Hematopoietic multipotent progenitor cell treated with erythropoietin and hydrocortisone succinate and interleukin-3 and kit ligand, for 4 days (in vitro differentiated cells): Measurements from ENCODE around the gene CD68.
"Not testable (repeated sequence)": the region's sequence is repeated elsewhere in the genome, so short reads cannot be mapped to it uniquely, and the experiment has no call there.

ENCODE experiments used
- DNase-seq: peaks from one replicate; pipeline ENCODE4 v3.0.0-alpha.2; 2015

CD68 gene

DNA sequence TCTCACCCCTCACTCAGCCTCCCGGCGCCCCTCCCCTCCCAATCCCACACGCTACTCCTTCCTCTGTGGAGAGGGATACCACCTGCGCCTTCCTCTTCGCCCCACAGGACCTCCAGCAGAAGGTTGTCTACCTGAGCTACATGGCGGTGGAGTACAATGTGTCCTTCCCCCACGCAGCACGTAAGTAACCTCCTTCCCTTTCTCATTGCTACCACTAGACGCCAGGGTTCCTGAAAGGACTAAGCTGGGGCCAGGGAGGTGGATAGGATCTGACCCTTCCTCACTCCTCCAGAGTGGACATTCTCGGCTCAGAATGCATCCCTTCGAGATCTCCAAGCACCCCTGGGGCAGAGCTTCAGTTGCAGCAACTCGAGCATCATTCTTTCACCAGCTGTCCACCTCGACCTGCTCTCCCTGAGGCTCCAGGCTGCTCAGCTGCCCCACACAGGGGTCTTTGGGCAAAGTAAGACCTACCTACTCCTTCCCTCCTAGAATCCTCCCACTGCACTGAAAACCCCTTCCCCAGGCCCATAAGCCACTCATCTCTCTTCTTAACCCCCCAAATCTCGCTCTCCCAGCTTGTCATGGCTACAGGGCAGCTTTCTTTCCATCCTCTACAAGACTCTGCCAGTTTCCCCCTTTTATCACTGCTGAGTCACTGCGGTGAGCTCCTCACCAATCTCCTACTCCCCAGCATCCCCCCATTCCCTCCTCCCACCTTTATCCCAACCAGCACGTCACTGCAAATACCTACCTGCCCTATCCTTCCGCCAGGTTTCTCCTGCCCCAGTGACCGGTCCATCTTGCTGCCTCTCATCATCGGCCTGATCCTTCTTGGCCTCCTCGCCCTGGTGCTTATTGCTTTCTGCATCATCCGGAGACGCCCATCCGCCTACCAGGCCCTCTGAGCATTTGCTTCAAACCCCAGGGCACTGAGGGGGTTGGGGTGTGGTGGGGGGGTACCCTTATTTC is 1.5 kb downstream of the CD68 start:
- peak; percentile 81 for DNase-seq

GRCh38 chr17:7582396-7583252 is 3.2 kb downstream of the CD68 start:
- no peak for DNase-seq

DNA sequence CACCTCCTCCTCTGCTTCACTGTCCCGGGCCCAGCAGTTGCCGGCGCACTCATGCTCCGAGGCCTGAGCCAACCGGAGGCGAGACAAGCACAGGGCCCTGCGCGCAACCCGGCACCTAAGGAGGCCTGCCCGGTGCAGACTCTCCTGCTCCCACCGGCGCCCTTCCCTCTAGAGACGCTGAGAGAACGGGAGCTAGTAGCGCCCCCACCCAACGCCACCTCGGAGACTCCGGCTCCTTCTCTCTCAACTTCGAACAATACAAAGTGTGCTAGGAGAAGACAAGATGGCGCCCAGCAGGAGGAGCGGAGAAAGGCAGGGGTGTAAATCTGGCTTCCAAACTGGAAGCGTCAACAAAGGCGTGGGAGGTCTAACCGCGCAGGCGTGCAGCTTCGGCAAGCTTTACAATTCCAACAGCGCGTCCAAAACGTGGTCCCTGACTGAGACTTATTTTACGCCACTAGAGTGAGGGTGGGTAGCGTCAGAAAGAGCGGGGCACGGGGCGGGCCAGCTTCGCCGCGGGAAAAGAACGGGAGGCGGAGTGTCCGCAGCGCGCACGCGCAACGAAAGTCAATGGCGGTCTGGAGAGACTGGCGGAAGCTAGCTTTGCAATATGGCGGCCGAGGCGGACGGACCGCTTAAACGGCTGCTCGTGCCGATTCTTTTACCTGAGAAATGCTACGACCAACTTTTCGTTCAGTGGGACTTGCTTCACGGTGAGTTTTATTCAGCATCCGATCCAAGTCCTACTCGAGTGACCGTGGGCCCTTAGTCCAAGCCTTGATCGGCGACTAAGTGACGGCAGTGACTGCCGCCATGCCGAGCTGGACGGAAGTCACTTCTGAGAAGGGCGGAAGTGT is 4.0 kb downstream of the CD68 start, which contains the start of gene MPDU1:
Gene MPDU1 (plus strand): TSS at position 600 of the 857 bp plus-strand sequence. CDS start 11 bp downstream, at position 611.
- peak; percentile 99 for DNase-seq

DNA sequence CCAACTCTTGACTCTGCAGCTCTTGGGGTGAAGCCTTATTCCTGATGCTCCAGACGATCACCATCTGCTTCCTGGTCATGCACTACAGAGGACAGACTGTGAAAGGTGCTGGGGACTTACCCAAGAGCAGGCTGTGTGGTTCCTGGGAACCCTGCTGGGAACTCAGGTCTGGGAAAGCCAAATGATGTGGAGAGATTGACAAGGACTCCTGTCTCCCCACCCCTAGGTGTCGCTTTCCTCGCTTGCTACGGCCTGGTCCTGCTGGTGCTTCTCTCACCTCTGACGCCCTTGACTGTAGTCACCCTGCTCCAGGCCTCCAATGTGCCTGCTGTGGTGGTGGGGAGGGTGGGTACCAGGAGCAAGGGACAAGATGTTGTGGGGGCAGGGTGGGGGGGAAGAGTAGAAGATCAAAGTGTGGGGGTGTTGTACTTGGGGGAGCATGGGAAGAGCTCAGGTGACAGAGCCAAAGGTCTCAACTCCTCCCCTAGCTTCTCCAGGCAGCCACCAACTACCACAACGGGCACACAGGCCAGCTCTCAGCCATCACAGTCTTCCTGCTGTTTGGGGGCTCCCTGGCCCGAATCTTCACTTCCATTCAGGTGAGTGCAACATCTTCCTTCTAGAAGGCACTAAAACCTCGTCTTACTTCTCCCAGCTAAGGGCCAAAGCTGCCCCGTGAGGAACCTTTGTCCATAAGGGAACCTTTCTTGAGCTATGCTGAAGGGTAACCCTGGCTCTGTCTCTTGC is 7.4 kb downstream of the CD68 start:
- peak; percentile 35 for DNase-seq

- DNase-seq = peak; percentile 54
Measured at GRCh38 chr17:7587420-7588151, 8.1 kb downstream of the CD68 start.

DNA sequence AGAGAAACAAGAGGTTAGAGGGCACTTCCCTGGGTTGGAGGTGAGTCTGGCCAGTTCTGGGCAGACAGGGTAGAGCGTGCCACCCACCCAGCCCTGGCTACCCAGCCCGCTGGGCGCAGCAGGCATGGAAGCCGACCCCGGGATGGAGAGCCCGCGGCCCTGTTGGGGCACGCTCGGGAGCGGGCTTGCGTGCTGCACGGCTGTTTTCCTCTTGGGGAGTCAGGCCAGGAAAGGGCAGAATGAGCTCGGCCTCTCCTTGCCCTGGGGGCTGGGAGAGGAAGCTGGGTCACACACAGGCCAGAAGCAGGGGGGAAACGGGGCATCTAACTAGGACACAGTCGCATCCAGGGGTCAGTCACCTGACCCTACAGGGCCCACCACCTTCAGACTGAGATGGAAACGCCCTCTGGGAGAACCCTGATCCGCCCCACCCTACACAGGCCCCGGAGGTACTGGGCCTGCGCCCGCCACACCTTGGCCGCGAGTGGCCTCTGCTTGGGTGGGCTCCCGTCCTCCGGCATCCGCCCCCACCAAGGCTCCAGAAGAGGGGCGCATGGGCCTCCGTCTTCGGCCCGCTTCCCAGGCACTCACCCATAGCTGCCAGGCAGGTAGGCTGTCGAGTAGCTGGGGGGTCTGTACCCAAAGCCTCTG is 9.2 kb downstream of the CD68 start:
- DNase-seq = no peak

DNA sequence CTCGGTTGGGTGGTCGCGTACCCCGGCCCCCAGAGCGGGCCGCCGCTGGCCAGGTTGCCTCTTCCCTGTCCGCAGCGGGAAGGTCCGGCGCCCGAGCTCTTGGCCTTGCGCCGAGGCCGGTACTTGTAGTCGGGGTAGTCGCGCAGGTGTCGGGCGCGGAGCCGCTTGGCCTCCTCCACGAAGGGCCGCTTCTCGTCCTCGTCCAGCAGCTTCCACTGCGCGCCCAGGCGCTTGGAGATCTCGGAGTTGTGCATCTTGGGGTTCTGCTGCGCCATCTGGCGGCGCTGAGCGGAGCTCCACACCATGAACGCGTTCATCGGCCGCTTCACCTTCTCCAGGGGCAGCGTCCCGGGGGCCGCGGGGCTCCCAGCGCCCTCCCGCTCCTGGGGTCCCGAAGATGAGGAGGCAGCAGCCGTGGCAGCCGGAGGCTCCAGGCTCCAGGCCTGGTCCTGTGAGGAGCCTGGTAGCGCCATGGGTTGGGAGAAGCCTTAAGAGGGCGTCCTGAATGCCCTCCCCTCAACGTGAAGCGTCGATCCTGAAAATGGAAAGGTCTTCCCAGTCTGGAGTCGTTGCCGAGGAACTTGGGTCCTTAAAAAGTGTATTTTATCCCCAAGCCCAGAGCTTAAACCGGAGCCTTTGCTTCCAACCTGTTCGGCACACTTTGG is 9.9 kb downstream of the CD68 start:
- peak; percentile 92 for DNase-seq

- no peak for DNase-seq
Measured at GRCh38 chr17:7589891-7590691, 10.7 kb downstream of the CD68 start, which contains the start of gene SOX15. SOX15 (minus strand) TSS chr17:7590094; CDS start chr17:7589676, 418 bp downstream.

DNA sequence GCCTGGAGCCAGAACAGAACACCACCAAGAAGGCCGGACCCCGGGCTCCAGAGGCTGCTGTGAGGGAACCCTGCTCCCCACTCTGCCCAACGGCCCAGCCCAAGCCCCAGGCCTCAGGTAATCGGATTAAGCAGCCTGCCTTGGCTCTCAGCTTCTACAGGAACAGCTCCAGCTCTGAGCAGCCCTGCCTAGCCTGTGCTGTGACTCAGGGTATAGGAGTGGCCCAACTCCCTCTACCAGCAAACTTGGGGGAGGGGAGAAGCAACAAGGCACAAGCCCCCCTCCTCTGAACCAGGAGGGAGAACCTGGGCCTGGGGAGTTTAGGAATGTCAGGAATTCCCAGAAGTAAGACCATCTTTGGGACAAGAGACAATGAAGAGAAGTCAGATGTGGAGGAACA is 11.3 kb downstream of the CD68 start:
- no peak for DNase-seq

- DNase-seq = no peak
Measured at GRCh38 chr17:7591596-7591995, 12.2 kb downstream of the CD68 start.

DNA sequence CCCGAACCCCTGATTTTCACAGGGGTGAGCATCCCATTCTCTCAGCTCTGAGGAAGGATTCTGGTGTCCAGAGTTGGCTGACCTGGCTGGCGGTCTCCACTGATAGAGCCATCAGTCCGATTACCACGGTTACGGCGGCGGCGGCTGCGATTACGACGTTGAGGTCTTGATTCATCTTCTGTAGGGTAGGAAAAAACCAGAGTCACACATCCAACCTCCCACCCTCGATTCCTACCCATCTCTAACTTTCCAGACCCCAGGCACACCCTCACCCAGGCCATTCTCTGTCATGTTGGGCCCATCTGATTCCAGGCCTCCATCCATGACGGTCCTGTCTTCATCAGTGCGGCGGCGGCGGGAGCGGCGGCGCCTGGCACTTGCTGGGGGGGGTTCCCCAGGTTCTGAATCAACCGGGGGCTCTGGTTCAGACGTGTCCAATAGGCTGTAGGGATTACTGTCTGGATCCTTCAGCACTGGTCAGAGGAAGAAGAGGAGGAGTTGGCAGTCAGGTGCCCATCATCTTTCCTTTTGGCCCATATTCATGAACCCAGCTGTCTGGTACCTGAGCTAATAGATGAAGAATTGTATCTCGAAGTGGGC is 13.1 kb downstream of the CD68 start:
- DNase-seq = no peak

GRCh38 chr17:7593296-7593695 is 13.9 kb downstream of the CD68 start:
- DNase-seq = no peak

- not testable (repeated sequence) for DNase-seq
Measured at GRCh38 chr17:7597561-7597960, 18.1 kb downstream of the CD68 start.

GRCh38 chr17:7606280-7606679 is 26.8 kb downstream of the CD68 start:
- no peak for DNase-seq

DNA sequence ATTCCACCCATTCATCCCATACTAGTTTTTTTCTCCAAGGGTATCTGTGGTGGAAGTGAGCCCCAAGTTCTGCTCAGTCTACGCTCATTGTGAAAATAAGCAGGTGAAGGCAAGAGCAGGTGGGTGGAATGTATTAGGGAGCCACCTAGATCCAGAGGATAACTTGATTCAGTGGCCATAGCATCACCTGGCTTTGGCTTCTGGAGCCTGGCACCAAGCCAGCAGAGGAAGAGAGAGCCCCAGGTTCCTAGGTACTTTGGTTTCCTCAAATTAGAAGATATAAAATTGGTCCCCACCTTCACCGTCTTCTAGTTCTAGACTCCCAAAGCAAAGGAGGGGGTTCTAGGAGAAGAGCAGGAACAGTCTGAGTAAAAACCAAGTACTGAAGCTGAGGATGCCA is 31.2 kb downstream of the CD68 start:
- no peak for DNase-seq

- no peak for DNase-seq
Measured at GRCh38 chr17:7611635-7612293, 32.3 kb downstream of the CD68 start.

DNA sequence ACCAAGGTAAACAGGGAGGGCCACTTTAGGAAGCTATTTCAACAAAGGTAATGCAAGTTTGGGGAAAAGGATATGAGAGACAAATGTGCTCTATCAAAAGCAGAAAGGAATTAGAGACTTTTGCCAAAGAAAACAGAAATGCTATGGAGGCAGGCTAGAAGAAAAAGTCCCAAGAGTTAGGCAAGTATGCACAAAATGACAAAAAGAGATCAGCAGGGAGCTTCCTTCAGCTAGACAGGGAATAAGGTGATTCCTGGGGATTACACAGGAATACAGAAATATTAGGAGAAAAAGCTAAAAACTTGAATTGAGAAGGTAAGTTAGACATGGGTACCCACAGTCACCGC is 32.8 kb downstream of the CD68 start:
- DNase-seq = no peak

- DNase-seq = peak; percentile 23
Measured at GRCh38 chr17:7613769-7614424, 34.5 kb downstream of the CD68 start.
